ENCODE results near the gene OR10G2. TPM values are rescaled to one million over a fixed set of nuclear protein-coding genes. Genes with fewer than 3 reads are reported as not detected.

The OR10G2 gene, protein sequence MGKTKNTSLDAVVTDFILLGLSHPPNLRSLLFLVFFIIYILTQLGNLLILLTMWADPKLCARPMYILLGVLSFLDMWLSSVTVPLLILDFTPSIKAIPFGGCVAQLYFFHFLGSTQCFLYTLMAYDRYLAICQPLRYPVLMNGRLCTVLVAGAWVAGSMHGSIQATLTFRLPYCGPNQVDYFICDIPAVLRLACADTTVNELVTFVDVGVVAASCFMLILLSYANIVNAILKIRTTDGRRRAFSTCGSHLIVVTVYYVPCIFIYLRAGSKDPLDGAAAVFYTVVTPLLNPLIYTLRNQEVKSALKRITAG
- not detected for total RNA-seq

DNA sequence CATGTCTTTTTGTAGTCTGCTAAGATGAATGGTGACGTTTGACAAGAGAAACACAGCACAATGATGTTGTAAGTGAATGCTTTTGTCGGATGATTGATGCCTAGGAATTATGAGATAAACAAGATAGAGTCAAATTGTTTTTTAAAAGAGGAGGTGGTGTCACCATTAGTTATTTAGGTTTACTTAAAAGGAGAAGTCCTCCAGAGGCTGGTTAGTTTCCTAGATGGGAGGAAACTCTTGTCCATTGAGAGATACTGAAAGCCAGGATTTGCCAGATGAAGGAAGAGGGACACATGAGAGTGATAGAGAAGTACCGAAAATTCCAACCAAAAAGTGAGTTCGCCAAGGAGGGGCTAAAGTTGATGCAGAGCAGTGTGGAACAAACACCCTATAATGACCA is at the start of gene OR10G2:
TSS of gene OR10G2 (minus strand) at position 101 of the 400 bp plus-strand sequence. CDS start at position 3, 98 bp downstream.
- H3K36me3 ChIP-seq, result no peaks in the 10 kb centered on the region

DNA sequence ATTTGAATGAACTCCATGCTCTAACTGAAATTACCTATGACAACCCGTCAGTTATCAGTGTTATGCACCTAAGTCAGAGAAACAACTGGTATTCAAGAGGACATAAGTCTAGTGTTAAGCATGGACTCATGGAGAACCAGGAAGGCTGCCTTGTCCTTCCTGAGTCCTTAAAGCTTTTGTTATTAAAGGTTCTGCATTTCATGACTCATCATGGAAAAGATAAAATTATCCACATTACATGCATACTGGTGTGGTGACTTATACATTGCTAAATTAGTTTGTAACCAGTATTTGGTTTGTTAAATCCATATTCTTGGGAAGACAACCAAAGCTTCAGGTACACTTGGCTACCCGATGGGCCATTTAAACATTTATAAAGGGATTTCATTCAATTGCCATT is 45.3 kb upstream of the OR10G2 start:
- intact Hi-C loops (cut with DNase I; ENCODE audit: low total_unique reads), result no loop called here
- Histone ChIP-seq H3K4me1 (no peaks in the 10 kb centered on the region), H3K9me3 (no peaks in the 10 kb centered on the region), H3K27ac (no peak overlapping the region), H3K27me3 (no peaks in the 10 kb centered on the region), H3K36me3 (no peaks in the 10 kb centered on the region), H3K4me3 (no peak overlapping the region)
- DNase-seq, result no peak
- no peak for TF ChIP-seq POLR2A (IDR thresholded peaks at IDR 0.05)
- TF ChIP-seq, protein P1, sequence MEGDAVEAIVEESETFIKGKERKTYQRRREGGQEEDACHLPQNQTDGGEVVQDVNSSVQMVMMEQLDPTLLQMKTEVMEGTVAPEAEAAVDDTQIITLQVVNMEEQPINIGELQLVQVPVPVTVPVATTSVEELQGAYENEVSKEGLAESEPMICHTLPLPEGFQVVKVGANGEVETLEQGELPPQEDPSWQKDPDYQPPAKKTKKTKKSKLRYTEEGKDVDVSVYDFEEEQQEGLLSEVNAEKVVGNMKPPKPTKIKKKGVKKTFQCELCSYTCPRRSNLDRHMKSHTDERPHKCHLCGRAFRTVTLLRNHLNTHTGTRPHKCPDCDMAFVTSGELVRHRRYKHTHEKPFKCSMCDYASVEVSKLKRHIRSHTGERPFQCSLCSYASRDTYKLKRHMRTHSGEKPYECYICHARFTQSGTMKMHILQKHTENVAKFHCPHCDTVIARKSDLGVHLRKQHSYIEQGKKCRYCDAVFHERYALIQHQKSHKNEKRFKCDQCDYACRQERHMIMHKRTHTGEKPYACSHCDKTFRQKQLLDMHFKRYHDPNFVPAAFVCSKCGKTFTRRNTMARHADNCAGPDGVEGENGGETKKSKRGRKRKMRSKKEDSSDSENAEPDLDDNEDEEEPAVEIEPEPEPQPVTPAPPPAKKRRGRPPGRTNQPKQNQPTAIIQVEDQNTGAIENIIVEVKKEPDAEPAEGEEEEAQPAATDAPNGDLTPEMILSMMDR (IDR thresholded peaks at IDR 0.05), result no peak

More for the DNA sequence above, at the start of gene OR10G2:
- intact Hi-C loops (cut with DNase I; ENCODE audit: low total_unique reads), result no loop called here
- H3K4me1 ChIP-seq, result no peaks in the 10 kb centered on the region
- no peak within 1 kb of the TSS for H3K27ac ChIP-seq
- no peak within 1 kb of the TSS for H3K4me3 ChIP-seq
- TF ChIP-seq, protein P1 (IDR thresholded peaks at IDR 0.05), result no peak
- no peak for TF ChIP-seq POLR2A (IDR thresholded peaks at IDR 0.05)
- H3K27me3 ChIP-seq, result no peaks in the 10 kb centered on the region
- H3K9me3 ChIP-seq, result no peaks in the 10 kb centered on the region
- DNase-seq, result no peak

DNA sequence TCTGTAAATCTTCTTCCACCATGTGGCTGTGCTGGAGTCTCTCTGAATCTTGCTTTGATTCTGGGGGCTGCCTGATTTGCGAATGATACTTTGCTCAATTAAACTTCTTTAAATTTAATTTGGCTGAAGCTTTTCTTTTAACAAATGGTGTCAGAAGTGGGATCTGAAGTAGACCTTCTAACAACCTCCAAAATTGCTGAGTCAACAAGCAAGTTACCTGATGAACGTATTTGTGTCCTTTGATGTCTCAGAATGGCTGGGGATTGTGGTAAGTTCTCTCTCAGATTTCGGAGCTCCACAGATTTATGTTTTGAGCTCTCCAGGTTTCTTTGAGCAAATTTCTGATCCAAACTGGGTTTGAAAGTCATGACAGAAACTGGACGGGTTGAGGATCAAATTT is 40.8 kb upstream of the OR10G2 start:
- TF ChIP-seq POLR2A (IDR thresholded peaks at IDR 0.05), result no peak
- TF ChIP-seq, protein P1 (IDR thresholded peaks at IDR 0.05), result no peak
- H3K36me3 ChIP-seq, result no peaks in the 10 kb centered on the region
- intact Hi-C loops (cut with DNase I; ENCODE audit: low total_unique reads), result no loop called here
- H3K9me3 ChIP-seq, result no peaks in the 10 kb centered on the region
- H3K4me1 ChIP-seq, result no peaks in the 10 kb centered on the region
- no peaks in the 10 kb centered on the region for H3K27me3 ChIP-seq
- DNase-seq, result no peak
- H3K4me3 ChIP-seq, result no peak overlapping the region
- H3K27ac ChIP-seq, result no peak overlapping the region

DNA sequence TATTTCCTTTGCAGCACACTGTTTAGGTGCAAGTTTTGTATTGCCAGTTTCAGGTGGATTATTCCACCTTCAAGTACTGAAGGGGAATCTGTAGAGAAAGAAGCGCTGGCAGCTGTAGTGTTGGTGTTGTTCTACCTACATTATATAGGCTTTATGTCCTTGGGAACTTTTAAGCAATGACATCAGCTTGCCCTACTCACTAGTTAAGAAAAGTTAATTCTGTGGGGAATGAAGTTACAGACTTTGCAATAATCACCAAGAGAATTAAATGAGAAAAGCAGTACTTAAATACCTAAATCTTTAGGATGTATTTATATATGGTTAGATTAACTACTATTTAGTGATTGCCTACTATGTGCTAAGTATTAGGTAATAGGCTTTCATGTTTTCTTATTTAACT is 39.0 kb upstream of the OR10G2 start, which contains the start of gene OR4E1:
TSS of gene OR4E1 (minus strand) at position 101 of the 400 bp plus-strand sequence. CDS start 2,883 bp downstream, outside the sequence.
- Histone ChIP-seq H3K4me1 (no peaks in the 10 kb centered on the region), H3K27ac (no peak within 1 kb of the TSS), H3K27me3 (no peaks in the 10 kb centered on the region), H3K36me3 (no peaks in the 10 kb centered on the region), H3K9me3 (no peaks in the 10 kb centered on the region), H3K4me3 (no peak within 1 kb of the TSS)
- TF ChIP-seq, protein P1 (IDR thresholded peaks at IDR 0.05), result no peak
- no peak for TF ChIP-seq POLR2A (IDR thresholded peaks at IDR 0.05)
- intact Hi-C loops (cut with DNase I; ENCODE audit: low total_unique reads), result no loop called here
- DNase-seq, result no peak

DNA sequence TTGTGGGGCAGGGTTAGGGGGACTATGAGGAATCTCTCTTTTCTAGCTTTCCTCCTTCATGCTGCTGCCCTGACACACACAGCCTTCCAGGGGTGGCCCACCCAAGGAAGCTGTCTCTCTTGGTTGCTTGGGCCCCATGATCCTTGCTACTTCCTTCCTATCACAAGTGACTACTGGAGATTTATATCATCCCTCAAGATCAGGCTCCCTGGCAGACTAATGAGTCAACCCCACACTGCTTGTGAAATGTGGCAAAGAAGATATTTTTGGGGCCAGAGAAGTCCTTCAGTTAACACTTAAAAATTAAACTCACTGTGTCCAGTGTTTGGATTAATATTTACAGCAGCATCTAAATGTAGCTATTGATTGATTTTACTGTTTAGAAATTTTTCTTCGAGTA is 37.4 kb upstream of the OR10G2 start:
- TF ChIP-seq, protein P1 (IDR thresholded peaks at IDR 0.05), result no peak
- no peak for DNase-seq
- H3K27ac ChIP-seq, result no peak overlapping the region
- H3K9me3 ChIP-seq, result no peaks in the 10 kb centered on the region
- H3K27me3 ChIP-seq, result no peaks in the 10 kb centered on the region
- H3K4me1 ChIP-seq, result no peaks in the 10 kb centered on the region
- no peak overlapping the region for H3K4me3 ChIP-seq
- intact Hi-C loops (cut with DNase I; ENCODE audit: low total_unique reads), result no loop called here
- H3K36me3 ChIP-seq, result no peaks in the 10 kb centered on the region

Data from uterus (tissue), 4 donors.